SK-N-SH treated with all-trans-retinoic acid at 6 μM for 48 hours (cell line): Measurements from ENCODE around the gene VASN.

ENCODE experiments used
- ARNTL ChIP-seq: fragments of 450-650 bp; formaldehyde crosslinking; IDR thresholded peaks from 2 replicates; pipeline ENCODE4 v1.5.0; 2020; ENCODE audit warnings: low read depth, mild to moderate bottlenecking, moderate library complexity, borderline replicate concordance
- GLIS3 ChIP-seq: fragments of 250-450 bp; sonication (Bioruptor Pico); IDR thresholded peaks from 2 replicates; pipeline ENCODE4 v1.5.0; 2020; ENCODE audit warnings: mild to moderate bottlenecking, moderate library complexity
- POU6F1 ChIP-seq: fragments of 250-450 bp; sonication (Bioruptor Pico); IDR thresholded peaks from 2 replicates; pipeline ENCODE4 v1.8.0; 2021; ENCODE audit warnings: low read depth, mild to moderate bottlenecking, moderate library complexity, borderline replicate concordance
- TSHZ2 ChIP-seq: fragments of 250-450 bp; sonication (Bioruptor Pico); IDR thresholded peaks from 2 replicates; pipeline ENCODE4 v1.5.0; 2020; ENCODE audit warnings: mild to moderate bottlenecking, moderate library complexity
- ZNF8 ChIP-seq: fragments of 450-650 bp; formaldehyde crosslinking; IDR thresholded peaks from 2 replicates; pipeline ENCODE4 v1.5.0; 2020; ENCODE audit warnings: mild to moderate bottlenecking, moderate library complexity
- TF ChIP-seq, protein P1 (sequence below): fragments of 250-450 bp; sonication (Bioruptor Pico); IDR thresholded peaks from 2 replicates; pipeline ENCODE4 v1.8.0; 2020; ENCODE audit warnings: mild to moderate bottlenecking, moderate library complexity, borderline replicate concordance

GRCh38 chr16:4391631-4392381 lies 20.2 kb downstream of the VASN start:
- TF ChIP-seq ZNF8 (no peak), POU6F1 (CRISPR knock-in tag) (no peak), TSHZ2 (CRISPR knock-in tag) (no peak), ARNTL (CRISPR knock-in tag) (no peak), GLIS3 (CRISPR knock-in tag) (no peak)
- TF ChIP-seq, protein P1, sequence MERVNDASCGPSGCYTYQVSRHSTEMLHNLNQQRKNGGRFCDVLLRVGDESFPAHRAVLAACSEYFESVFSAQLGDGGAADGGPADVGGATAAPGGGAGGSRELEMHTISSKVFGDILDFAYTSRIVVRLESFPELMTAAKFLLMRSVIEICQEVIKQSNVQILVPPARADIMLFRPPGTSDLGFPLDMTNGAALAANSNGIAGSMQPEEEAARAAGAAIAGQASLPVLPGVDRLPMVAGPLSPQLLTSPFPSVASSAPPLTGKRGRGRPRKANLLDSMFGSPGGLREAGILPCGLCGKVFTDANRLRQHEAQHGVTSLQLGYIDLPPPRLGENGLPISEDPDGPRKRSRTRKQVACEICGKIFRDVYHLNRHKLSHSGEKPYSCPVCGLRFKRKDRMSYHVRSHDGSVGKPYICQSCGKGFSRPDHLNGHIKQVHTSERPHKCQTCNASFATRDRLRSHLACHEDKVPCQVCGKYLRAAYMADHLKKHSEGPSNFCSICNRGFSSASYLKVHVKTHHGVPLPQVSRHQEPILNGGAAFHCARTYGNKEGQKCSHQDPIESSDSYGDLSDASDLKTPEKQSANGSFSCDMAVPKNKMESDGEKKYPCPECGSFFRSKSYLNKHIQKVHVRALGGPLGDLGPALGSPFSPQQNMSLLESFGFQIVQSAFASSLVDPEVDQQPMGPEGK (CRISPR knock-in tag), result no peak
